H9 (cell line): ENCODE results near the gene RILPL1. TPM values are rescaled to one million over a fixed set of nuclear protein-coding genes. Genes with fewer than 3 reads are reported as not detected.
"Not testable (repeated sequence)": the region's sequence is repeated elsewhere in the genome, so short reads cannot be mapped to it uniquely, and the experiment has no call there.

ENCODE experiments used
- DNase-seq: peaks from one replicate; pipeline ENCODE4 v3.0.0-alpha.2; 2017
- H2AFZ ChIP-seq: one replicate; pipeline ENCODE4 v1.6.1; 2013; ENCODE audit warnings: mild to moderate bottlenecking, low read length, control low read depth, moderate library complexity
- H2AK5ac ChIP-seq: 2 replicates; pipeline ENCODE4 v1.6.1; 2013; ENCODE audit warnings: low read length, control low read depth, mixed read lengths; ENCODE audit not compliant: insufficient read length
- H2BK120ac ChIP-seq: one replicate; pipeline ENCODE4 v1.6.1; 2013; ENCODE audit warnings: low read depth, mild to moderate bottlenecking, low read length, control low read depth, inconsistent platforms; ENCODE audit not compliant: poor library complexity, severe bottlenecking
- H2BK12ac ChIP-seq: 2 replicates; pipeline ENCODE4 v1.6.1; 2013; ENCODE audit warnings: low read length, control low read depth, mixed read lengths, low read depth; ENCODE audit not compliant: insufficient read length
- H2BK15ac ChIP-seq: 2 replicates; pipeline ENCODE4 v1.6.1; 2013; ENCODE audit warnings: low read depth, low read length, control low read depth
- H2BK20ac ChIP-seq: one replicate; pipeline ENCODE4 v1.6.1; 2013; ENCODE audit warnings: low read depth, mild to moderate bottlenecking, low read length, control low read depth, inconsistent platforms; ENCODE audit not compliant: poor library complexity, severe bottlenecking
- H2BK5ac ChIP-seq: 2 replicates; pipeline ENCODE4 v1.6.1; 2013; ENCODE audit warnings: low read length, control low read depth, mixed read lengths; ENCODE audit not compliant: insufficient read length
- H3K14ac ChIP-seq: 2 replicates; pipeline ENCODE4 v1.6.1; 2013; ENCODE audit warnings: low read length, control low read depth; ENCODE audit not compliant: insufficient read depth
- H3K18ac ChIP-seq: 2 replicates; pipeline ENCODE4 v1.6.1; 2013; ENCODE audit warnings: low read depth, mild to moderate bottlenecking, mixed read lengths, low read length, control low read depth; ENCODE audit not compliant: insufficient read length
- H3K23ac ChIP-seq: 2 replicates; pipeline ENCODE4 v1.6.1; 2013; ENCODE audit warnings: low read length, control low read depth, mixed read lengths, low read depth; ENCODE audit not compliant: insufficient read length
- H3K23me2 ChIP-seq: 2 replicates; pipeline ENCODE4 v1.6.1; 2013; ENCODE audit warnings: low read depth, mild to moderate bottlenecking, mixed read lengths, low read length, control low read depth; ENCODE audit not compliant: insufficient read length, poor library complexity, severe bottlenecking
- H3K27ac ChIP-seq: 2 replicates; pipeline ENCODE4 v1.5.1; 2013; ENCODE audit warnings: low read length, control low read depth, mixed read lengths, low read depth; ENCODE audit not compliant: insufficient read length
- H3K27me3 ChIP-seq: 2 replicates; pipeline ENCODE4 v1.6.1; 2013; ENCODE audit warnings: low read length, control low read depth, inconsistent platforms; ENCODE audit not compliant: insufficient read depth
- H3K4ac ChIP-seq: 2 replicates; pipeline ENCODE4 v1.6.1; 2013; ENCODE audit warnings: low read depth, mild to moderate bottlenecking, control low read depth, inconsistent platforms, low read length, moderate library complexity
- H3K4me1 ChIP-seq: 2 replicates; pipeline ENCODE4 v1.6.1; 2013; ENCODE audit warnings: low read length, control low read depth, inconsistent platforms; ENCODE audit not compliant: insufficient read depth
- H3K4me2 ChIP-seq: 2 replicates; pipeline ENCODE4 v1.6.1; 2013; ENCODE audit warnings: low read length, control low read depth, mixed read lengths; ENCODE audit not compliant: insufficient read length, insufficient read depth
- H3K56ac ChIP-seq: 2 replicates; pipeline ENCODE4 v1.6.1; 2013; ENCODE audit warnings: low read depth, mild to moderate bottlenecking, mixed read lengths, low read length, control low read depth; ENCODE audit not compliant: insufficient read length
- H3K79me1 ChIP-seq: 2 replicates; pipeline ENCODE4 v1.6.1; 2013; ENCODE audit warnings: low read depth, mild to moderate bottlenecking, moderate library complexity, low read length, control low read depth, inconsistent platforms; ENCODE audit not compliant: insufficient read depth, poor library complexity, severe bottlenecking
- H3K79me2 ChIP-seq: 2 replicates; pipeline ENCODE4 v1.6.1; 2013; ENCODE audit warnings: low read length, control low read depth, inconsistent platforms; ENCODE audit not compliant: insufficient read depth
- H3K9ac ChIP-seq: 2 replicates; pipeline ENCODE4 v1.6.1; 2013; ENCODE audit warnings: low read length, control low read depth, mixed read lengths; ENCODE audit not compliant: insufficient read length; ENCODE audit errors: extremely low read depth
- H3K9me3 ChIP-seq: one replicate; pipeline ENCODE4 v1.6.1; 2013; ENCODE audit warnings: low read depth, low read length, inconsistent platforms; ENCODE audit not compliant: control insufficient read depth
- H3T11ph ChIP-seq: one replicate; pipeline ENCODE4 v1.6.1; 2013; ENCODE audit warnings: mild to moderate bottlenecking, low read length, control low read depth, inconsistent platforms
- H4K20me1 ChIP-seq: one replicate; pipeline ENCODE4 v1.6.1; 2013; ENCODE audit not compliant: control insufficient read depth, insufficient read length, insufficient read depth
- H4K5ac ChIP-seq: 2 replicates; pipeline ENCODE4 v1.6.1; 2013; ENCODE audit warnings: low read depth, mild to moderate bottlenecking, mixed read lengths, low read length, control low read depth; ENCODE audit not compliant: insufficient read length
- H4K8ac ChIP-seq: replicated peaks from 2 replicates; pipeline ENCODE4 v1.6.1; 2013; ENCODE audit warnings: low read length, control low read depth, mixed read lengths, low read depth; ENCODE audit not compliant: insufficient read length
- H4K91ac ChIP-seq: 2 replicates; pipeline ENCODE4 v1.6.1; 2013; ENCODE audit warnings: low read depth, mild to moderate bottlenecking, moderate library complexity, mixed read lengths, low read length, control low read depth; ENCODE audit not compliant: insufficient read length
- H3K27ac Mint-ChIP-seq, 3 experiments: 2 replicates in 2 of 3; 3 replicates in 1 of 3; pipeline ENCODE4 v1.8.0; 2020 to 2021; ENCODE audit warnings: mixed read lengths in 3 of 3, mild to moderate bottlenecking in 1 of 3, moderate library complexity in 1 of 3
- H3K27me3 Mint-ChIP-seq: 2 replicates; pipeline ENCODE4 v1.8.0; 2021; ENCODE audit warnings: low read depth, mild to moderate bottlenecking, moderate library complexity, mixed read lengths
- H3K36me3 Mint-ChIP-seq, 3 experiments: 2 replicates in 2 of 3; 3 replicates in 1 of 3; pipeline ENCODE4 v1.8.0; 2020 to 2021; ENCODE audit warnings: low read depth in 3 of 3, mixed read lengths in 3 of 3; ENCODE audit not compliant: insufficient read depth in 1 of 3
- H3K4me1 Mint-ChIP-seq, 2 experiments: 2 replicates each; pipeline ENCODE4 v1.8.0; 2020; ENCODE audit warnings: mixed read lengths in 2 of 2
- H3K4me3 Mint-ChIP-seq, 2 experiments: 2 replicates in 1 of 2; 3 replicates in 1 of 2; pipeline ENCODE4 v1.8.0; 2020 to 2021; ENCODE audit warnings: mild to moderate bottlenecking in 2 of 2, mixed read lengths in 2 of 2, moderate library complexity in 1 of 2
- H3K9me3 Mint-ChIP-seq, 2 experiments: 2 replicates in 1 of 2; 3 replicates in 1 of 2; pipeline ENCODE4 v1.8.0; 2020; ENCODE audit warnings: mild to moderate bottlenecking in 2 of 2, mixed read lengths in 2 of 2, moderate library complexity in 1 of 2
- CTCF ChIP-seq: fragments of 200-600 bp; sonication (generic); conservative IDR thresholded peaks from 3 replicates; pipeline ENCODE4 v1.8.0; 2021; ENCODE audit warnings: antibody characterized with exemption, mild to moderate bottlenecking
- WGBS: extraction: QIAGEN DNeasy Blood & Tissue Kit; methylation state at CpG from one replicate; pipeline ENCODE4 v1.1.7; 2013; ENCODE audit warnings: missing lambda C conversion rate, low lambda C conversion rate, mixed read lengths; ENCODE audit not compliant: insufficient read length; ENCODE audit errors: extremely low coverage; 5-methylcytosine and 5-hydroxymethylcytosine counted together
- total RNA-seq: library from RNA; stranded (reverse); gene quantifications from 2 replicates; pipeline ENCODE4 v1.2.1, GENCODE V29; 2021

Gene RILPL1
- total RNA-seq, 1 experiment from 2014 or later, result 8.1 TPM

GRCh38 chr12:123559468-123559867 lies 25.9 kb upstream of the RILPL1 start:
- no peak overlapping the region for H2BK120ac ChIP-seq
- H3K23me2 ChIP-seq, result no peaks in the 10 kb centered on the region
- H3K23ac ChIP-seq, result no peak overlapping the region
- no peak overlapping the region for H2BK15ac ChIP-seq
- Mint-ChIP-seq H3K4me1 (no peaks in the 10 kb centered on the region), H3K27ac (no peak overlapping the region), H3K36me3 (no peaks in the 10 kb centered on the region; a peak in 1 of 7 replicates), H3K9me3 (no peaks in the 10 kb centered on the region), H3K4me3 (no peak overlapping the region), H3K27me3 (peaks cover 16% of the 10 kb centered on the region)
- H3K79me2 ChIP-seq, result no peaks in the 10 kb centered on the region
- no peaks in the 10 kb centered on the region for H3K4me1 ChIP-seq
- no peak overlapping the region for H2AK5ac ChIP-seq
- H3K56ac ChIP-seq, result no peak overlapping the region
- no peak overlapping the region for H4K8ac ChIP-seq
- no peak overlapping the region for H4K91ac ChIP-seq
- WGBS, result no CpG with 5 or more reads among the region's 3 CpGs
- no peak overlapping the region for H2BK12ac ChIP-seq
- H3K79me1 ChIP-seq, result no peaks in the 10 kb centered on the region
- H3K18ac ChIP-seq, result no peak overlapping the region
- H4K5ac ChIP-seq, result no peak overlapping the region
- DNase-seq, result no peak
- no peak overlapping the region for H3K4ac ChIP-seq
- no peak overlapping the region for H3T11ph ChIP-seq
- H3K9me3 ChIP-seq, result no peaks in the 10 kb centered on the region
- H3K14ac ChIP-seq, result no peak overlapping the region
- no peak overlapping the region for H3K27ac ChIP-seq
- no peak overlapping the region for H2BK5ac ChIP-seq
- no peak overlapping the region for H2BK20ac ChIP-seq
- H3K27me3 ChIP-seq, result no peaks in the 10 kb centered on the region
- no peak overlapping the region for H2AFZ ChIP-seq
- H4K20me1 ChIP-seq, result no peaks in the 10 kb centered on the region
- H3K9ac ChIP-seq, result no peak overlapping the region
- TF ChIP-seq CTCF, result no peak
- no peak overlapping the region for H3K4me2 ChIP-seq

DNA sequence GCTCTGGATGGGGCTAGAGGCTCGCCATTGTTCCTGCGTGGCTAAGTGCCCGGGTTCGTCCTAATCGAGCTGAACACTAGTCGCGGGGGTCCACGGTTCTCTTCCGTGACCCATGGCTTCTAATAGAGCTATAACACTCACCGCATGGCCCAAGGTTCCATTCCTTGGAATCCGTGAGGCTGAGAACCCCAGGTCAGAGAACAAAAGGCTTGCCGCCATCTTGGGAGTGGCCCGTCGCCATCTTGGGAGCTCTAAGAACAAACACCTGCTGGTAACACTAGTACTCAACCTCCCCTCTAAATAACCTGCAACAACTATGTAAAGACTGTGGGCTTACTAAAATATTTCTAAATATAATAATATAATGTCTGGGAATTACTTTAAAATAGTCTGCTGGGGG lies 25.0 kb upstream of the RILPL1 start:
- H3K18ac ChIP-seq, H3K56ac ChIP-seq, H3K23me2 ChIP-seq, H3K27ac ChIP-seq, H2AFZ ChIP-seq, H2AK5ac ChIP-seq, H2BK120ac ChIP-seq, H3K14ac ChIP-seq, H3K36me3 Mint-ChIP-seq, H2BK12ac ChIP-seq, H3K4me3 Mint-ChIP-seq, H3K27ac Mint-ChIP-seq, H3K9ac ChIP-seq, H3K79me2 ChIP-seq, H2BK20ac ChIP-seq, H3K23ac ChIP-seq, H3K9me3 ChIP-seq, H4K5ac ChIP-seq, H3K27me3 ChIP-seq, H4K20me1 ChIP-seq, H3K4ac ChIP-seq, H4K8ac ChIP-seq, H3K79me1 ChIP-seq, H2BK15ac ChIP-seq, H3T11ph ChIP-seq, H3K4me2 ChIP-seq, H4K91ac ChIP-seq, H3K4me1 Mint-ChIP-seq, H3K9me3 Mint-ChIP-seq, H3K4me1 ChIP-seq, H2BK5ac ChIP-seq, DNase-seq: not testable (repeated sequence)
- H3K27me3 Mint-ChIP-seq, result peaks cover 16% of the 10 kb centered on the region
- WGBS, result no CpG with 5 or more reads among the region's 14 CpGs
